SK-N-MC (cell line): ENCODE results near the gene PRM3.

Experiments
- EZH2 ChIP-seq: fragments of 200-600 bp; sonication (generic); IDR thresholded peaks from one replicate; pipeline ENCODE4 v1.6.1; 2017; ENCODE audit warnings: antibody characterized with exemption
- POLR2AphosphoS5 ChIP-seq: IDR thresholded peaks from 2 replicates; pipeline ENCODE4 v1.6.1; 2012; ENCODE audit warnings: mild to moderate bottlenecking, low read depth, low read length, borderline replicate concordance

DNA sequence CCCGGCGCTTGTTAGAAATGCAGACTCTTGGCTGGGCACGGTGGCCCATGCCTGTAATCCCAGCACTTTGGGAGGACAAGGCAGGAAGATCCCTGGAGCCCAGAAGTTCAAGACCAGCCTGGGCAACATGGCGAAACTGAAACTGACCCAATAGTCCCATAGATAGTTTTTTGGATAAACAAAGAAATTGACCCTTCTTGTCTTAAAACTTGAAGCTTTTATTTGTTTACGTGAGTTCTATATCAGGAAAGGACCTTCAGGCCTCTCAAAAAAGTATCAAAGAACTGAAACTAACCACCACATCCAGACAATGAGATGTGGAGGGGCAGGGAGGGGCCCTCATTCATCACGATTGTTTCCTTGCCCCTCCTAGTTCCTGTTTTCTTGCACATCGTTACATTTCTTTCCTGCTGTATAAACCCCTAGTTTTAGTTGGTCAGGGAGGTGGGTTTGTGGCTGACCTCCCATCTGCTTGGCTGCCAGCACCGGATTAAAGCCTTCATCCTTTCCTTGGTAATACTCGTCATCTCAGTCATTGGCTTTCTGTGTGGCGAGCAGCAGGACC is 37.6 kb upstream of the PRM3 start:
- no peak for TF ChIP-seq EZH2
- no peak for TF ChIP-seq POLR2AphosphoS5
